Kidney (tissue), 14 donors: Measurements from ENCODE around the gene MDFI. TPM values are rescaled to one million over a fixed set of nuclear protein-coding genes. Genes with fewer than 3 reads are reported as not detected.

Experiments used
- DNase-seq, 5 donors: peaks; one replicate each; pipeline ENCODE4 v3.0.0-alpha.2; 2013 to 2020
- FAIRE-seq: peaks from 2 replicates; lab custom pipeline; 2012; peaks lifted over from hg19 to GRCh38; lab: Jason Lieb, UNC
- H3K27ac ChIP-seq, 2 donors: one replicate each; pipeline ENCODE4 v1.7.0; 2013; ENCODE audit warnings: low read depth in 2 of 2, low read length in 2 of 2, inconsistent platforms in 1 of 2
- H3K27me3 ChIP-seq: one replicate; pipeline ENCODE4 v1.7.1; 2013; ENCODE audit warnings: low read length, inconsistent platforms; ENCODE audit not compliant: control insufficient read depth, insufficient read depth
- H3K36me3 ChIP-seq, 3 donors: one replicate each; pipeline versions ENCODE4 v1.7.0 to v1.7.1; 2013; ENCODE audit warnings: low read length in 3 of 3, control low read depth in 1 of 3, inconsistent platforms in 1 of 3; ENCODE audit not compliant: insufficient read depth in 3 of 3, control insufficient read depth in 2 of 3
- H3K4me1 ChIP-seq, 3 donors: one replicate each; pipeline versions ENCODE4 v1.7.0 to v1.7.1; 2013; ENCODE audit warnings: low read length in 3 of 3, inconsistent platforms in 1 of 3, low read depth in 1 of 3; ENCODE audit not compliant: control insufficient read depth in 2 of 3, insufficient read depth in 2 of 3
- H3K4me3 ChIP-seq, 3 donors: one replicate each; pipeline versions ENCODE4 v1.7.0 to v1.8.1; 2013; ENCODE audit warnings: low read length in 3 of 3, control low read depth in 1 of 3, inconsistent platforms in 1 of 3
- H3K9ac ChIP-seq, 3 donors: one replicate each; pipeline versions ENCODE4 v1.7.0 to v1.7.1; 2013; ENCODE audit warnings: low read length in 3 of 3, control low read depth in 1 of 3, inconsistent platforms in 1 of 3
- H3K9me3 ChIP-seq, 3 donors: one replicate each; pipeline versions ENCODE4 v1.7.0 to v1.7.1; 2013; ENCODE audit warnings: low read length in 3 of 3, control low read depth in 1 of 3, inconsistent platforms in 1 of 3; ENCODE audit not compliant: control insufficient read depth in 2 of 3, insufficient read depth in 1 of 3
- intact Hi-C: fragments of 100-400 bp; cut with DNase I; formaldehyde crosslinking; loops from one replicate; pipeline ENCODE4 v1.11.1; 2022
- polyA plus RNA-seq: library from polyadenylated mRNA; stranded (reverse); fragments of 350-450 nt; fragmentation: Illumina TruSeq; extraction: RNeasy Lipid Tissue Mini Kit (QIAGEN cat#74804); gene quantifications from one replicate; pipeline ENCODE4 v1.2.3, GENCODE V29; 2014; ENCODE audit warnings: low read depth, low replicate concordance; ENCODE audit not compliant: insufficient read depth
- total RNA-seq: library from RNA; stranded (reverse); fragmentation: NEBNext Ultra II Directional; extraction: Animal tissue kit (Norgen Biotek cat#: 25700); gene quantifications from one replicate; pipeline ENCODE4 v1.2.1, GENCODE V29; 2021
- TF ChIP-seq, protein P1 (sequence below): IDR thresholded peaks from 3 replicates; pipeline ENCODE4 v1.5.1; 2012; ENCODE audit warnings: mild to moderate bottlenecking, moderate library complexity, borderline replicate concordance; ENCODE audit not compliant: insufficient read depth; ENCODE audit errors: extremely low read depth
- donor health status: control.
- donor health status: control.
- donor health status: control.
- donor health status: control.
- donor health status: control.
- donor health status: DM: yes; HTN: yes; CAD: no.
- donor health status: Normal renal cell carcinoma (clear cell type).

Gene MDFI
- total and polyA plus RNA-seq, 2 donors from 2014 or later = 2.3 to 16.9 TPM

DNA sequence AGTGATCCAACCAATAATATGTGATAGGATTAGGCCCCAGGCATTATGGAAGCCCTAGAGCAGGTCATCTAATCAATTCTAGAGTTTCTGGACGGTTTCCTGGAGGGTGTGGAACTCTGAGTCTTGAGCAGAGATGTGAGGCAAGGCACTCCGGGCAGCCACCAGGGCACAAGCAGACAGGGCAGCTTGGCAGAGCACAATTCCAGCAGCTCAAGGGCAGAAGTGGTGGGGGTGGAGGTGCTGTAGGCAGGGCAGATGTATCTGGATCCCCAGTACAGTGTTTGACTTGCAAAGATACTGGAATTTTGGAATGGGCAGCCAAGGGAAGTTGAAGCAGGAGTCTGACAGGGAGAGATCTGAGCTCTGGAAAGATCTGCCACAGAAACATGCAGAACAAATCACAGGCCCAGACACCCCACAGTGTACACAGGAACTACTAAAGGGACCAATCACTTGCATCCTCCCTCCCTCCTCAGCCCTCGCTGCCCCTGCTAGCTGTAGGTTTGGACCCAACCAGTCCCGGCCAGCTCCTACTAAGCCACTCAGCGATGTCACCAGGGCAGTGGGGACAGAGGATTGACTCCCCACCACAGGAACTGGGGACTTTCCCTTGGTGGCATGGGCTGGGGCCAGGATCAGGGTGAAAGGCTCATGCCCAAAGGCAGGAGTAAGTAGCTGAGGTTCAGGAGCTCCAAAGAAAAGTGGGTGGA, 50.1 kb downstream of the MDFI start:
- intact Hi-C loops = no loop called here
- H3K27me3 ChIP-seq = no peaks in the 10 kb centered on the region
- no peak overlapping the region for H3K4me3 ChIP-seq
- TF ChIP-seq, protein P1, sequence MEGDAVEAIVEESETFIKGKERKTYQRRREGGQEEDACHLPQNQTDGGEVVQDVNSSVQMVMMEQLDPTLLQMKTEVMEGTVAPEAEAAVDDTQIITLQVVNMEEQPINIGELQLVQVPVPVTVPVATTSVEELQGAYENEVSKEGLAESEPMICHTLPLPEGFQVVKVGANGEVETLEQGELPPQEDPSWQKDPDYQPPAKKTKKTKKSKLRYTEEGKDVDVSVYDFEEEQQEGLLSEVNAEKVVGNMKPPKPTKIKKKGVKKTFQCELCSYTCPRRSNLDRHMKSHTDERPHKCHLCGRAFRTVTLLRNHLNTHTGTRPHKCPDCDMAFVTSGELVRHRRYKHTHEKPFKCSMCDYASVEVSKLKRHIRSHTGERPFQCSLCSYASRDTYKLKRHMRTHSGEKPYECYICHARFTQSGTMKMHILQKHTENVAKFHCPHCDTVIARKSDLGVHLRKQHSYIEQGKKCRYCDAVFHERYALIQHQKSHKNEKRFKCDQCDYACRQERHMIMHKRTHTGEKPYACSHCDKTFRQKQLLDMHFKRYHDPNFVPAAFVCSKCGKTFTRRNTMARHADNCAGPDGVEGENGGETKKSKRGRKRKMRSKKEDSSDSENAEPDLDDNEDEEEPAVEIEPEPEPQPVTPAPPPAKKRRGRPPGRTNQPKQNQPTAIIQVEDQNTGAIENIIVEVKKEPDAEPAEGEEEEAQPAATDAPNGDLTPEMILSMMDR = no peak
- H3K27ac ChIP-seq = peak overlapping the region; percentile 81 to 86
- no peaks in the 10 kb centered on the region for H3K9me3 ChIP-seq
- H3K4me1 ChIP-seq = peaks cover 0 to 18% (median 0%) of the 10 kb centered on the region in 3 donors
- peak overlapping the region in 2 of 3 donors; percentile 49 to 56 for H3K9ac ChIP-seq
- no peak for FAIRE-seq
- DNase-seq = peak in 2 of 5 donors; percentile 38 to 72
- peaks cover 0 to 19% (median 11%) of the 10 kb centered on the region in 3 donors for H3K36me3 ChIP-seq

DNA sequence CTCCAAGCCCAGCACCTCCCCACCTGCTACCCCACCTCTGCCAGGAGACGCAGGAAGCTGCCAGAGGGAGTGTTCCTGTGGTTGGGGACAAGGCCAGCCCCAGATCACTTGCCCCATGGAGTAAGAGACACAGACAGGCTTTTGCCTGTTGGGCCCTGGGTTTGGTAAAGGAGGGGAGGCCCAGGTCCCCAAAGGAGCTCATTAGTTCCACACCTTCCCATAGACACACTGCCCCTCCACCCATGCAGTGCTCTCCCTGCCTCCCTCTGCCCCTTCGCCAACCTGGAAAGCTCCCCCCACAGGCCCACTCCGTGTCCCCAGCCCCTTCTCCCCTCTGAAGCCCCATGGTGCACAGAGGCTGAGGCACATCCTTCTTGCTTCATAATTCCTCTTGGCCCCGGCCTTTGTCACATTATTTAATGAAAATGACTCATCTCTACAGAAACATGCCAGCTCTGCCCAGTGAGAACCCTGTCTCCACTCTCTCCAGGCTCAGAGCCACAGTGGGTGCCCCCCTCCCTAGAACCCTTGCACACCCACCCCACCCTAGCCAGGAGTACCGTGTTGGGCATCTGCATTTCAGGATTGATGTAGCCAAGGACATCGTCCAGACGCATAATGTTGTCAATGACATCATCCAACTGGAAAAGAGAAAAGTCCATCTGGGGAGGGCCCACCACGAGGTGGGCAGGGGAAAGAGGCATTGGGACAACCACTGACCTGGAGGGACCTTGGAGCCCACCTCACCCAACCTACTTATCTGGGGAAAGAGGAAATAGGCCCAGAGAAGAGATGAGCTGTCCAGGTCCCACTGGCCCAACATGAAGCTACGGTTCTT, 51.1 kb downstream of the MDFI start:
- peaks cover 0 to 18% (median 0%) of the 10 kb centered on the region in 3 donors for H3K4me1 ChIP-seq
- H3K27ac ChIP-seq = peak overlapping the region; percentile 81 to 86
- H3K4me3 ChIP-seq = no peak overlapping the region
- H3K9me3 ChIP-seq = no peaks in the 10 kb centered on the region
- FAIRE-seq (no peak), DNase-seq (peak in 2 of 5 donors; percentile 28 to 43)
- peaks cover 0 to 19% (median 11%) of the 10 kb centered on the region in 3 donors for H3K36me3 ChIP-seq
- intact Hi-C loops = no loop called here
- TF ChIP-seq, protein P1 = no peak
- no peaks in the 10 kb centered on the region for H3K27me3 ChIP-seq
- peak overlapping the region in 1 of 3 donors; percentile 48 for H3K9ac ChIP-seq

DNA sequence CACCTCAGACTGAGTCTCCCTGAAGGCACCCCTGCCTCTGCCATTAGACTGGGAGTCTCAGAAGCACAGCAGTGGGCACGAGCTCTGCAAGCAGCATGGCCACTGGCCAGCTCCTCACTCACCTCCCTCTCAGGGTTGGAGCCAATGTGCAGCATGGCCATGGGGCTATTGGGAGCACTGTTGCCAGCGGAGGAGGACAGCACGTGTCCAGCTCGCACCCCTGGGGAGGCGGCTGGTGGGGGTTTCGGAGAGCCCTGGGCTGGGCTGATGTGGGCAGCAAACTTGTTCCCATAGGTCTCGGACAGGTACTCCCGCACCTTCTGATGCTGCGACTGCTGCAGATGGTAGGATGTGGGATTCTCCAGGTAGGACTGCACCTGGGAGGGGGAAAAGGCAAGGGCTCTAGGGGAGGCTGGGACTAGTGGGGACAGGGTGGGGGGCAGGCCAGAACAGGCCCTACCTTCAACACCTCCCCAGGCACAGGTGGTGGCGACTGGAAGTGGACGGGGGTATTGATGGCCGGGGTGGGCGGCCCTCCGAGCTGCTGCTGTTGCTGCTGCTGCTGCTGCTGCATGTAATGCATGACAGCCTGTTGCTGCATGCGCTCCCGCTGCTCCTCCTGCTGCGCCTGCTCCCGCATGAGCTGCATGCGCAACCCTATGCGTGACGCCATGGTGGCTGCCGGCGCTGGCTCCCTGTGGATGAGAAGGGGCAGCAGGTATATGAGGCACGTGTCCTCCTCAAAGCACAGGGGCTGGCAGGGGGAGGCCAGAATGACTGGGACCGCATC, 52.5 kb downstream of the MDFI start:
- no peak overlapping the region for H3K9ac ChIP-seq

More for the DNA sequence above, 52.5 kb downstream of the MDFI start:
- DNase-seq = peak in 1 of 5 donors; percentile 72
- H3K4me3 ChIP-seq = no peak overlapping the region
- H3K27me3 ChIP-seq = no peaks in the 10 kb centered on the region
- H3K9me3 ChIP-seq = no peaks in the 10 kb centered on the region
- peaks cover 0 to 13% (median 5%) of the 10 kb centered on the region in 3 donors for H3K36me3 ChIP-seq
- intact Hi-C loops = no loop called here
- peak overlapping the region in 1 of 2 donors; percentile 25 for H3K27ac ChIP-seq
- peaks cover 0 to 18% (median 6%) of the 10 kb centered on the region in 3 donors for H3K4me1 ChIP-seq
- FAIRE-seq = no peak
- TF ChIP-seq, protein P1 = no peak
